OCI-LY3 (cell line): Measurements from ENCODE around the gene ZNF234.

Experiments used
- EZH2phosphoT487 ChIP-seq: fragments of 200-600 bp; shearing (Covaris generic); IDR thresholded peaks from 2 replicates; pipeline ENCODE4 v1.6.1; 2018; ENCODE audit warnings: antibody characterized with exemption, mixed run types, low read depth
- TF ChIP-seq, protein P1 (sequence below): fragments of 200-600, 300-600 bp; sonication (generic); IDR thresholded peaks from 2 replicates; pipeline ENCODE4 v1.5.1; 2014; ENCODE audit warnings: antibody characterized with exemption, low read length, low read depth

DNA sequence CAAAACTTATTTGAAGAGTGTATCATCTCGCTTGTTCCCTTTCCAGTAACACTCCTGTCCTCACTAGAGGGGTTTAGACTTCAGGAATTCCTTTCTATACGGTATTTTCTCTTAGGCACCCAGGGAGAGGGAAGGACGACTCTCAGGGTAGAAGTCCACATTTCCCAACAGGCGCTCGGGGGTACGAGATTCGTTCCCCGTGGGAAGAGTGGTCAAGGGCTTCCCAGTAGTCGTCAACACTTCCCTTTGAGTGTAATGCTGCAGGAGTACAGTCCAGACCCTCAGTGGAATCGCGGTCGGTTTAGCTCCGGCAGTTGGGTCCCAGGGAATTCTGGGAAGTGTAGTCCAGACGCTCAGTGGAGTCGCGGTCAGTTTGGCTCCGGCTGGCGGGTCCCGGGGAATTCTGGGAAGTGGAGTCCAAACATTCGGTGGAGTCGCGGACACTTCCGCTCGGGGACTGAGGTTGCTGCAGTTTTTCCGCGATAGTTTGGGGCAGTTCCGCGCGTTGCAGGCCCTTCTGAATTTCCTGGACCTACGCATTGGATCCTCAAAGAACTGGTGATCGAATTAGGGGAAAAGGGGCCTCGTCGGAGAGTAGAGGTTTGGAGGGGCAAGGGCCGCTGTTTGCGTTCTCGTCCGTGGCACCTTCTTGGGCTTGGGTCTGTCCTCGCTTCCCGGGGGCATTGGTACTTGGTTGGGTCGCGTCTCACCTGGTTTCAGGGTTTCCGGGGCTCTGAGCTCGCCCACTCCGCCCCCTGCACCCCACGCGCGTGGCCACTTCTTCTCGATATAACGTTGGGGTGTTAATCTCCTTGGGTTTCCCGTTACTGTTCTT is 47.2 kb upstream of the ZNF234 start, which contains the start of gene ZNF224:
- no peak for TF ChIP-seq EZH2phosphoT487
- TF ChIP-seq, protein P1, sequence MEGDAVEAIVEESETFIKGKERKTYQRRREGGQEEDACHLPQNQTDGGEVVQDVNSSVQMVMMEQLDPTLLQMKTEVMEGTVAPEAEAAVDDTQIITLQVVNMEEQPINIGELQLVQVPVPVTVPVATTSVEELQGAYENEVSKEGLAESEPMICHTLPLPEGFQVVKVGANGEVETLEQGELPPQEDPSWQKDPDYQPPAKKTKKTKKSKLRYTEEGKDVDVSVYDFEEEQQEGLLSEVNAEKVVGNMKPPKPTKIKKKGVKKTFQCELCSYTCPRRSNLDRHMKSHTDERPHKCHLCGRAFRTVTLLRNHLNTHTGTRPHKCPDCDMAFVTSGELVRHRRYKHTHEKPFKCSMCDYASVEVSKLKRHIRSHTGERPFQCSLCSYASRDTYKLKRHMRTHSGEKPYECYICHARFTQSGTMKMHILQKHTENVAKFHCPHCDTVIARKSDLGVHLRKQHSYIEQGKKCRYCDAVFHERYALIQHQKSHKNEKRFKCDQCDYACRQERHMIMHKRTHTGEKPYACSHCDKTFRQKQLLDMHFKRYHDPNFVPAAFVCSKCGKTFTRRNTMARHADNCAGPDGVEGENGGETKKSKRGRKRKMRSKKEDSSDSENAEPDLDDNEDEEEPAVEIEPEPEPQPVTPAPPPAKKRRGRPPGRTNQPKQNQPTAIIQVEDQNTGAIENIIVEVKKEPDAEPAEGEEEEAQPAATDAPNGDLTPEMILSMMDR = no peak
